ENCODE data around the gene BICRA. TPM values are rescaled to one million over a fixed set of nuclear protein-coding genes. Genes with fewer than 3 reads are reported as not detected.

The BICRA gene
- total RNA-seq, 1 experiment from 2014 or later, result 23.1 TPM

DNA sequence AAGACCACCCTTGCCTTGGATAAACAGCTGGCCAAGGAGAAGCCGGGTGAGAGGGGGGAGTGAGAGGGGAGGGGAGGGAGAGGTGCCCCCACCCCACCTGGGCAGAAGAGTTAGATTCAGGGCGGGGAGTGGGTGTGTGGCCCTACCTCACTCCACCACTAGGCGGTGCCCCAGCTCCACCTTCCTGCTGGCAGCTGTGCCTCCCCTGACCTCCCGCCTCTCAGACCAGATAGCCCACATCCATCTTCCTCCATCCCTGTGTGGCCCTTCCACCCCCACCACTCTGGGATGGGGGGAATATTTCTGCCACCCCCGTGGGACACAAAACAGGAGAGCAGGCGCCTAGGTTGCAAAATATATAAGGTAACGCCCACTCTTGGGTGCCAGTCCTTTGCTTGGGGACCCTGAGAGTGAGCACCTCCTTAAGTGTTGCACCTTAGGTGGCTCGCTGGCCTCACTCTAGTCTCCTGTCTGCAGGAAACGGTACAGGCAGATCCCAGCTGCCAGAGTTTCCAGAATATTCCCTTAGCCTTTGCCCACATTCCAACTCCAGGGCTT, 90.5 kb downstream of the BICRA start:
- Histone ChIP-seq H3K4me1 (ENCODE audit: insufficient read depth, low read length, poor library complexity, severe bottlenecking) (peaks cover 24% of the 10 kb centered on the region), H3K27ac (ENCODE audit: low read depth, low read length, poor library complexity, severe bottlenecking) (no peak overlapping the region), H3K36me3 (ENCODE audit: insufficient read depth, low read length, poor library complexity, severe bottlenecking) (peaks cover 17% of the 10 kb centered on the region), H3K4me3 (ENCODE audit: low read depth, low read length, poor library complexity, severe bottlenecking) (no peak overlapping the region), H3K9me3 (ENCODE audit: low read depth, low read length, poor library complexity, severe bottlenecking) (no peaks in the 10 kb centered on the region), H3K27me3 (replicated peaks; ENCODE audit: insufficient read depth, low read depth, low read length, poor library complexity) (no peaks in the 10 kb centered on the region)
- TF ChIP-seq EZH2 (IDR thresholded peaks at IDR 0.05; ENCODE audit: borderline replicate concordance, low read depth, low read length, poor library complexity, severe bottlenecking), result no peak
- TF ChIP-seq, protein P1, sequence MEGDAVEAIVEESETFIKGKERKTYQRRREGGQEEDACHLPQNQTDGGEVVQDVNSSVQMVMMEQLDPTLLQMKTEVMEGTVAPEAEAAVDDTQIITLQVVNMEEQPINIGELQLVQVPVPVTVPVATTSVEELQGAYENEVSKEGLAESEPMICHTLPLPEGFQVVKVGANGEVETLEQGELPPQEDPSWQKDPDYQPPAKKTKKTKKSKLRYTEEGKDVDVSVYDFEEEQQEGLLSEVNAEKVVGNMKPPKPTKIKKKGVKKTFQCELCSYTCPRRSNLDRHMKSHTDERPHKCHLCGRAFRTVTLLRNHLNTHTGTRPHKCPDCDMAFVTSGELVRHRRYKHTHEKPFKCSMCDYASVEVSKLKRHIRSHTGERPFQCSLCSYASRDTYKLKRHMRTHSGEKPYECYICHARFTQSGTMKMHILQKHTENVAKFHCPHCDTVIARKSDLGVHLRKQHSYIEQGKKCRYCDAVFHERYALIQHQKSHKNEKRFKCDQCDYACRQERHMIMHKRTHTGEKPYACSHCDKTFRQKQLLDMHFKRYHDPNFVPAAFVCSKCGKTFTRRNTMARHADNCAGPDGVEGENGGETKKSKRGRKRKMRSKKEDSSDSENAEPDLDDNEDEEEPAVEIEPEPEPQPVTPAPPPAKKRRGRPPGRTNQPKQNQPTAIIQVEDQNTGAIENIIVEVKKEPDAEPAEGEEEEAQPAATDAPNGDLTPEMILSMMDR (conservative IDR thresholded peaks at IDR 0.05; ENCODE audit: low read depth, low read length), result peak; percentile 84
- intact Hi-C loops (cut with micrococcal nuclease; ENCODE audit: unreplicated experiment), result loop anchor here (2.0 to 10.0 kb wide), 2 partner anchors 91 to 185 kb away; partner anchors contain the start of genes BICRA and NAPA
- DNase-seq (ENCODE audit: low spot score), result peak; percentile 42
- ChIA-PET CTCF (interaction anchor here (1.0 to 1.8 kb wide), 4 partner anchors 14 to 271 kb away, joined by 3 to 9 read pairs (median 4); partner anchors contain the start of gene EHD2), POLR2A (ENCODE audit: low non-redundant PET) (no interaction called here)
- no TSS peak for BruUV-seq (replicated peaks)

DNA sequence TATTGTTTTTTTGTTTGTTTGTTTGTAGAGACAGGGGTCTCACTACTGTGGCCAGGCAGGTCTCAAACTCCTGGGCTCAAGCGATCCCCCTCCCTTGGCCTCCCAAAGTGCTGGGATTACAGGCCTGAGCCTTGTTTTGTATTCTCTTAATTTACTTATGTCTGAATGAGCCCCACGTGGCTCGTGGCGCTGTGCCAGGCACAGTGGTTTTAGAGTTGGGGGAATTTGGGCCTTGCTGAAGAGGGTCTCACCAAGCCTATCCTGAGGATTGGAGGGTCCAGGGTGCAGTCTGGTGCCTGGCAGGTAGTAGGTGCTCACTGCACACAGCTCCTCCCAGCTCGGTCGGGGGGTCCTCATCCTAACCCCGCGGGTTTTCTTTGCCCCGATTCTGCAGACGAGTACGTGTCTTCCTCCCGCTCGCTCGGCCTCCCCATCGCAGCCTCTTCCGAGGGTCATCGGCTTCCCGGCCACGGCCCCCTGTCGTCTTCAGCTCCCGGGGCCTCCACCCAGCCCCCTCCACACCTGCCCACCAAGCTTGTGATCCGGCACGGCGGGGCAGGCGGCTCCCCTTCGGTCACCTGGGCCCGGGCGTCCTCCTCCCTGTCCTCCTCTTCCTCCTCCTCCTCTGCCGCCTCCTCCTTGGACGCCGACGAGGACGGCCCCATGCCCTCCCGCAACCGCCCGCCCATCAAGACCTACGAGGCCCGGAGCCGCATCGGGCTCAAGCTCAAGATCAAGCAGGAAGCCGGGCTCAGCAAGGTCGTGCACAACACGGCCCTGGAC, 92.2 kb downstream of the BICRA start:
- intact Hi-C loops (cut with micrococcal nuclease; ENCODE audit: unreplicated experiment), result no loop called here
- Histone ChIP-seq H3K27ac (ENCODE audit: low read depth, low read length, poor library complexity, severe bottlenecking) (no peak overlapping the region), H3K4me3 (ENCODE audit: low read depth, low read length, poor library complexity, severe bottlenecking) (no peak overlapping the region), H3K27me3 (replicated peaks; ENCODE audit: insufficient read depth, low read depth, low read length, poor library complexity) (no peaks in the 10 kb centered on the region), H3K9me3 (ENCODE audit: low read depth, low read length, poor library complexity, severe bottlenecking) (no peaks in the 10 kb centered on the region), H3K4me1 (ENCODE audit: insufficient read depth, low read length, poor library complexity, severe bottlenecking) (peaks cover 24% of the 10 kb centered on the region), H3K36me3 (ENCODE audit: insufficient read depth, low read length, poor library complexity, severe bottlenecking) (peaks cover 17% of the 10 kb centered on the region)
- no peak for TF ChIP-seq EZH2 (IDR thresholded peaks at IDR 0.05; ENCODE audit: borderline replicate concordance, low read depth, low read length, poor library complexity, severe bottlenecking)
- TF ChIP-seq, protein P1 (conservative IDR thresholded peaks at IDR 0.05; ENCODE audit: low read depth, low read length), result no peak
- DNase-seq (ENCODE audit: low spot score), result peak; percentile 33
- ChIA-PET POLR2A (ENCODE audit: low non-redundant PET) (no interaction called here), CTCF (interaction anchor here (0.8 to 1.1 kb wide), 2 partner anchors 12 to 265 kb away, joined by 4 to 5 read pairs; no protein-coding TSS in a partner anchor)
- BruUV-seq (replicated peaks), result no TSS peak

DNA sequence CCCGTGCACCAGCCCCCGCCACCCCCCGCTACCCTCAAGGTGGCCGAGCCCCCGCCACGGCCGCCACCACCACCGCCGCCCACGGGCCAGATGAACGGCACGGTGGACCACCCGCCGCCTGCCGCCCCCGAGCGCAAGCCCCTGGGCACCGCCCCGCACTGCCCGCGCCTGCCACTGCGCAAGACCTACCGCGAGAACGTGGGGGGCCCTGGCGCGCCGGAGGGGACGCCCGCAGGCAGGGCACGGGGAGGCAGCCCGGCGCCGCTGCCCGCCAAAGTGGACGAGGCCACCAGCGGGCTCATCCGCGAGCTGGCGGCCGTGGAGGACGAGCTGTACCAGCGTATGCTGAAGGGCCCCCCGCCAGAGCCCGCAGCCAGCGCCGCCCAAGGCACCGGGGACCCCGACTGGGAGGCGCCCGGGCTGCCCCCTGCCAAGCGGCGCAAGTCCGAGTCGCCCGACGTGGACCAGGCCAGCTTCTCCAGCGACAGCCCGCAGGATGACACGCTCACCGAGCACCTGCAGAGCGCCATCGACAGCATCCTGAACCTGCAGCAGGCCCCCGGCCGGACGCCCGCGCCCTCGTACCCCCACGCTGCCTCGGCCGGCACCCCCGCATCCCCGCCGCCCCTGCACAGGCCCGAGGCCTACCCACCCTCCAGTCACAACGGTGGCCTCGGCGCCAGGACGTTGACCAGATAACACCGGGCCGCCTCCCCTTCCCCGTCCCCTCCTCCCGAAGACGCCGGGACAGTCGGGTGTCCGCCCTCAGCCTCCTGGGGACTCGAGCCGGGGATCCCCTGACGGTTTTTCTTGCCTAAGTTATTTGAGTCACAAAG, 93.0 kb downstream of the BICRA start:
- POLR2A ChIA-PET (ENCODE audit: low non-redundant PET), result no interaction called here
- BruUV-seq (replicated peaks), result no TSS peak

More for the DNA sequence above, 93.0 kb downstream of the BICRA start:
- DNase-seq (ENCODE audit: low spot score), result no peak
- H3K27ac ChIP-seq (ENCODE audit: low read depth, low read length, poor library complexity, severe bottlenecking), result no peak overlapping the region
- CTCF ChIA-PET, result interaction anchor here (0.6 to 1.1 kb wide), 3 partner anchors 11 to 265 kb away, joined by 4 to 5 read pairs (median 4); no protein-coding TSS in a partner anchor
- no peaks in the 10 kb centered on the region for H3K27me3 ChIP-seq (replicated peaks; ENCODE audit: insufficient read depth, low read depth, low read length, poor library complexity)
- no peaks in the 10 kb centered on the region for H3K9me3 ChIP-seq (ENCODE audit: low read depth, low read length, poor library complexity, severe bottlenecking)
- H3K4me1 ChIP-seq (ENCODE audit: insufficient read depth, low read length, poor library complexity, severe bottlenecking), result peaks cover 24% of the 10 kb centered on the region
- peaks cover 17% of the 10 kb centered on the region for H3K36me3 ChIP-seq (ENCODE audit: insufficient read depth, low read length, poor library complexity, severe bottlenecking)
- intact Hi-C loops (cut with micrococcal nuclease; ENCODE audit: unreplicated experiment), result no loop called here
- TF ChIP-seq, protein P1 (conservative IDR thresholded peaks at IDR 0.05; ENCODE audit: low read depth, low read length), result no peak
- no peak for TF ChIP-seq EZH2 (IDR thresholded peaks at IDR 0.05; ENCODE audit: borderline replicate concordance, low read depth, low read length, poor library complexity, severe bottlenecking)
- no peak overlapping the region for H3K4me3 ChIP-seq (ENCODE audit: low read depth, low read length, poor library complexity, severe bottlenecking)
